ENCODE data around the gene ZNF782. TPM values are rescaled to one million over a fixed set of nuclear protein-coding genes. Genes with fewer than 3 reads are reported as not detected.
"Not testable (repeated sequence)": the region's sequence is repeated elsewhere in the genome, so short reads cannot be mapped to it uniquely, and the experiment has no call there.

Gene ZNF782
- total RNA-seq, 4 donors from 2014 or later = 14.3 to 32.1 (median 19.6) TPM

- peak overlapping the region in 1 of 3 donors; percentile 59 for H3K27ac ChIP-seq
- no peaks in the 10 kb centered on the region for H3K9me3 ChIP-seq
- H3K4me3 ChIP-seq (replicated peaks in 1 of 3) = no peak overlapping the region
- 82 to 87% methylated on average over 7 of the region's 7 CpGs for WGBS, 2 donors
- TF ChIP-seq, protein P1, sequence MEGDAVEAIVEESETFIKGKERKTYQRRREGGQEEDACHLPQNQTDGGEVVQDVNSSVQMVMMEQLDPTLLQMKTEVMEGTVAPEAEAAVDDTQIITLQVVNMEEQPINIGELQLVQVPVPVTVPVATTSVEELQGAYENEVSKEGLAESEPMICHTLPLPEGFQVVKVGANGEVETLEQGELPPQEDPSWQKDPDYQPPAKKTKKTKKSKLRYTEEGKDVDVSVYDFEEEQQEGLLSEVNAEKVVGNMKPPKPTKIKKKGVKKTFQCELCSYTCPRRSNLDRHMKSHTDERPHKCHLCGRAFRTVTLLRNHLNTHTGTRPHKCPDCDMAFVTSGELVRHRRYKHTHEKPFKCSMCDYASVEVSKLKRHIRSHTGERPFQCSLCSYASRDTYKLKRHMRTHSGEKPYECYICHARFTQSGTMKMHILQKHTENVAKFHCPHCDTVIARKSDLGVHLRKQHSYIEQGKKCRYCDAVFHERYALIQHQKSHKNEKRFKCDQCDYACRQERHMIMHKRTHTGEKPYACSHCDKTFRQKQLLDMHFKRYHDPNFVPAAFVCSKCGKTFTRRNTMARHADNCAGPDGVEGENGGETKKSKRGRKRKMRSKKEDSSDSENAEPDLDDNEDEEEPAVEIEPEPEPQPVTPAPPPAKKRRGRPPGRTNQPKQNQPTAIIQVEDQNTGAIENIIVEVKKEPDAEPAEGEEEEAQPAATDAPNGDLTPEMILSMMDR (IDR thresholded peaks at IDR 0.05) = no peak
- TF ChIP-seq POLR2A (IDR thresholded peaks at IDR 0.05) = no peak
- DNase-seq = no peak
- intact Hi-C loops (cut with DNase I) = no loop called here
- peaks cover 4 to 6% of the 10 kb centered on the region in 2 donors for H3K4me1 ChIP-seq
- H3K27me3 ChIP-seq = peaks cover 12% of the 10 kb centered on the region
- H3K36me3 ChIP-seq = no peaks in the 10 kb centered on the region
Observed at GRCh38 chr9:96874201-96874785, 20.0 kb upstream of the ZNF782 start.

- TF ChIP-seq POLR2A (IDR thresholded peaks at IDR 0.05) = no peak
- TF ChIP-seq, protein P1 (IDR thresholded peaks at IDR 0.05) = no peak
- no peak for DNase-seq
- Histone ChIP-seq H3K9me3 (no peaks in the 10 kb centered on the region), H3K27ac (no peak overlapping the region), H3K36me3 (no peaks in the 10 kb centered on the region), H3K4me1 (peaks cover 3 to 4% of the 10 kb centered on the region in 2 donors), H3K27me3 (peaks cover 1% of the 10 kb centered on the region), H3K4me3 (replicated peaks in 1 of 3) (no peak overlapping the region)
- 95 to 96% methylated on average over 1 of the region's 1 CpG for WGBS, 2 donors
- intact Hi-C loops (cut with DNase I) = no loop called here
Observed at GRCh38 chr9:96871176-96871575, 16.9 kb upstream of the ZNF782 start.

DNA sequence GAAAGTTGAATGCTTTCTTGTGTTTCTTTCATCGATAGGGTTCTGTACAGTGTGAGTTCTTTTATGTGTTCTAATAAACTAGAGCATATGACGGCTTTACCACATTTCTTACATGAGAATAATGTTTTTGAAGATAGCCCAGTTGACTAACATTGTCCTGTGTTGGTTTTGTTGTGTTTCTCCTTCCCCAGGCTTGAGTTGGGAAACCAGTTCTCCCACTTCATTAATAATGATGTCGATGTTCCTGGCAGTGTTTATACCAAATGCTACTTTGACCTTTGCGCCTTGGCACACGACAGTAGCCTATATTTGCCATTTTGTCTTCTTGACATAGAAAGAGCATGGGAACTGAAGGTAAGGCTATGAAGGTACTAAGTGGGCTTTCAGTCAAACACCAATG, 14.4 kb upstream of the ZNF782 start:
- DNase-seq = no peak
- WGBS, 2 donors = 69 to 72% methylated on average over 5 of the region's 5 CpGs
- H3K9me3 ChIP-seq = no peaks in the 10 kb centered on the region
- no peak overlapping the region for H3K4me3 ChIP-seq (replicated peaks in 1 of 3)
- H3K36me3 ChIP-seq = no peaks in the 10 kb centered on the region
- no peak overlapping the region for H3K27ac ChIP-seq
- H3K27me3 ChIP-seq = no peaks in the 10 kb centered on the region
- peaks cover 0 to 4% of the 10 kb centered on the region in 2 donors for H3K4me1 ChIP-seq
- intact Hi-C loops (cut with DNase I) = no loop called here
- no peak for TF ChIP-seq POLR2A (IDR thresholded peaks at IDR 0.05)
- TF ChIP-seq, protein P1 (IDR thresholded peaks at IDR 0.05) = no peak

GRCh38 chr9:96867079-96867804, 12.9 kb upstream of the ZNF782 start:
- no peak for DNase-seq
- H3K36me3 ChIP-seq = no peaks in the 10 kb centered on the region
- H3K9me3 ChIP-seq = no peaks in the 10 kb centered on the region
- intact Hi-C loops (cut with DNase I) = no loop called here
- 82 to 86% methylated on average over 7 of the region's 7 CpGs for WGBS, 2 donors
- peaks cover 0 to 4% of the 10 kb centered on the region in 2 donors for H3K4me1 ChIP-seq
- no peak for TF ChIP-seq POLR2A (IDR thresholded peaks at IDR 0.05)
- TF ChIP-seq, protein P1 (IDR thresholded peaks at IDR 0.05) = no peak
- no peak overlapping the region for H3K27ac ChIP-seq
- no peaks in the 10 kb centered on the region for H3K27me3 ChIP-seq
- H3K4me3 ChIP-seq (replicated peaks in 1 of 3) = no peak overlapping the region

- 94% methylated on average over 2 of the region's 2 CpGs for WGBS, 2 donors
- DNase-seq; H3K27ac ChIP-seq; H3K4me3 ChIP-seq (replicated peaks in 1 of 3); intact Hi-C loops (cut with DNase I); H3K4me1 ChIP-seq; H3K27me3 ChIP-seq; H3K36me3 ChIP-seq; H3K9me3 ChIP-seq: not testable (repeated sequence)
Observed at GRCh38 chr9:96865240-96865639, 10.9 kb upstream of the ZNF782 start.

All from thyroid gland (tissue), 4 donors.